GM15510 (cell line): ENCODE measurements around the gene ROBO1.

Experiments
- POLR2A ChIP-seq: IDR thresholded peaks from 3 replicates; pipeline ENCODE4 v1.6.1; 2011; ENCODE audit warnings: borderline replicate concordance; ENCODE audit not compliant: insufficient read length; ENCODE audit errors: extremely low read depth

ROBO1 gene

GRCh38 chr3:79767905-79768267 is at the start of gene ROBO1:
ROBO1 (minus strand) TSS chr3:79767998.
- no peak for TF ChIP-seq POLR2A

GRCh38 chr3:79817224-79817623 is 49.4 kb upstream of the ROBO1 start:
- TF ChIP-seq POLR2A: no peak

DNA sequence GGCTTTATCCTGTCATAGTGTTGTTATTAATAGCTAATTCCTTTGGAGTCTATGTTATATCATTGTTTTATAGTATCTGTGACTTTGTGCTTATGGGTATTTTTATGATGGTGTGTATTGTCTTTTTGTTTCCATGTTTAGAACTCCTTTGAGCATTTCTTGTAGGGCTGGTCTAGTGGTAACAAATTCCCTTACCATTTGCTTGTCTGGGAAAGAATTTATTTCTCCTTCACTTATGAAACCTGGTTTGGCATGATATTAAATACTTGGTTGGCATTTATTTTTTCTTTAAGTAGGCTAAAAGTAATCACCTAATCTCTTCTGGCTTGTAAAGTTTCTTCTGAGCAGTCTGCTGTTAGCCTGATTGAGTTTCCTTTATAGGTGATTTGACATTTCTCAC is 47.7 kb upstream of the ROBO1 start:
- no peak for TF ChIP-seq POLR2A

- TF ChIP-seq POLR2A: no peak
Measured at GRCh38 chr3:79810581-79810980, 42.8 kb upstream of the ROBO1 start.

DNA sequence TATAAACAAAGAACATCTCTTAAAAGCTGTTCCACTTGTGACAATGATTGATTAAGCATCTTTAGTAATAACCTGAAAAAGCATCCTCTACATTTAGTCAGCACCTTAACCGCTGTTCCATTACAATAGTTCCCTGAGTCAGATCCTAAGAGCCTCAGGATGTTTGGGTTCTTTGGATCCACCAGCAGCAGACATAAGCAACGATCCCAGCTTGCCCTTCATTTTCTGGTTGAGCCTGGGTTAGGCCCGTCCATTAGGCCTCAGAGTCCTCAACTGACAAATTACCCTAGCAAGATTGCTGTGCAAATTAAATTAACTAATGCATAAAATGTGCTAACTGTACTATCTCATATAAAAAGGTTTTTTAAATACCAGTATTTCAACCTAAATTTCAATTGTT is 42.3 kb upstream of the ROBO1 start:
- no peak for TF ChIP-seq POLR2A

DNA sequence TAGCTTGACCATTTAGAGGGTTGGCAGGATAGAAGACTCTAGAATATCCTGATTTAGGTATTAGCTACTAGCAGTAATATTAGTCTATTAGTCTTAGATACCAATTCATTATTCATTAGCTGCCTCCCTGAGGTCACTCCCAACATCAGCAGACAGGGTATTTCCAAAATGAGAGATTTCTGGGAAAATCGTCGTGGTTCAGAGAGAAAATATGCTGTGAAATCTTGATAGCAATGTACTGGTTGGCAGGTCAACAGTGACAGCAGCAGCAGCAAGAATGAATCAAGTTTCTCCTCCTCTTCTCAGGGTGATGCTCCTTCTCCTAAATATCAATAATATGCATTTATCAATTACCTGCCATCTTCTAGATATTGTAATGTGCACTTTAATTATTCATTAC is 41.3 kb upstream of the ROBO1 start:
- TF ChIP-seq POLR2A: no peak

GRCh38 chr3:79808515-79808914 is 40.7 kb upstream of the ROBO1 start:
- TF ChIP-seq POLR2A: no peak

GRCh38 chr3:79773291-79773690 is 5.5 kb upstream of the ROBO1 start:
- no peak for TF ChIP-seq POLR2A

- TF ChIP-seq POLR2A: no peak
Measured at GRCh38 chr3:79769229-79769628, 1.4 kb upstream of the ROBO1 start.

GRCh38 chr3:79767194-79767904 is 449 bp downstream of the ROBO1 start:
- no peak for TF ChIP-seq POLR2A

DNA sequence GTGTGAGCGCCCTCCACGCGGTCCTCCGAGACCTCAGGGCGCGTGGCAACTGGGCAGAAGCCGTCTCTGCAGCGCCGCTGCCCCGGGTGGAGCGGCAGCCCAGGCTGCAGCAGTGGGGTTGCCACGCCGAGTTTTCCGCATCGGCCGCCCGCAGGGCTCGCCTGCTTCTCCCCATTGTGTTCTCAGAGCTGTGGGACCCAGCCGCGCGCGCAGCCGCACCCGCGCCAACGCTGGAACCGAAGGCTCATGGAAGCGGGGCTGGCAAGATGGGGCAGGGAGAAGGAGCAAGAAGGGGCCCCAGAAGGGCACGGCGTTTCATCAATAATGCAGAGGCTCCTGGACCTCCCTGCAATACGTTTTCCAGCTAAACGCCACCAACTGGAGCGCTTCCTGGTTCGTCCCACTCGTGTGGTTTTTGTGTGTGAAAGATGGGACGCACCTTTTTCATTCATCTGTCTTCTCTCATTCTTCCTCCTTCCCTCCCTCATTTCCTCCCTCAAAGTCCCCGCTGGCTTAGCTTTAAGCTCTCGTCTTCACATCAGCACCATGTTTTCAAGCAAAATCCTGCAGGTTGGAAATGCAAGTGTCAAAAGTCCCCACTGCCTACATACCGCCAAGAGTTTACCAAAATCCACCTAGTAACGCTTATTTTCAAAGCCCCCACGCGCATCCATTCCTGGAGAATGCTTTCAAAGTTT is 1.2 kb downstream of the ROBO1 start:
- no peak for TF ChIP-seq POLR2A

- TF ChIP-seq POLR2A: no peak
Measured at GRCh38 chr3:79765911-79766310, 1.9 kb downstream of the ROBO1 start.

DNA sequence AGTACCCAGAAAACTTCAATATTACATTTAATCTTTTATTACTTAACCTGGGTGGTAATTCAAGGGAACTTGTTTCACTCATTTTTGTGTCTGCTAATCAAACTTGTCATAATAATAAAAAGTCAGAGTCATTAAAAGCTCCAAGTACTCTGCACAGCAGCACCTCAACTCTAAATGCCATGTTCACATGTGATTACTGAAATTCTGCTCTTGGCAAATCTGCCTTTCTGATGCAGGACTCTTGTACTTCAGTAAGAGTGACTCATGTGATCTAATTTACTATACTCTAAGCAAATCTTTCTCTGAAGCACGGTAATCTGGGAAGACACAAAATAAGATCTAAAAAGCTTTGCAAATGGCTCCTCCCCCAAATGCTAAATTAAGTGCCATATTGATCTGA is 6.4 kb downstream of the ROBO1 start:
- TF ChIP-seq POLR2A: no peak

DNA sequence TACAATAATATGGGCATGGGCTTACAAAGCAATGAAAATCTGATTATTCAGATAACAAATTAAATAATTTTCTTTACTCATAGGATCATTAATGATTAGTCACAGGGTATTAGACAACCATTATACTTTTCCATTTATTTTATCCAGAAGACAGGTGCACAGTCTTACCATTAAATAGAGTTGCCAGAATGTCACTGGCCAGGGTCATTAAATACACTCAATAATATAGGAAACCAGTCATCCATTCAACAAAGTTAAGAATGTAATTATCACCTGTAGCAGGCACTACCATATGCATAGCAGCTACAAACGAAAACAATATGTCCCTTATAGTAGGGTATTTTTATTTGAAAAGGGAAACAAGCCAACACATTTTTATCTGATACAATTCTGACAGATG is 16.1 kb downstream of the ROBO1 start:
- TF ChIP-seq POLR2A: no peak

GRCh38 chr3:79737530-79737929 is 30.3 kb downstream of the ROBO1 start:
- no peak for TF ChIP-seq POLR2A

DNA sequence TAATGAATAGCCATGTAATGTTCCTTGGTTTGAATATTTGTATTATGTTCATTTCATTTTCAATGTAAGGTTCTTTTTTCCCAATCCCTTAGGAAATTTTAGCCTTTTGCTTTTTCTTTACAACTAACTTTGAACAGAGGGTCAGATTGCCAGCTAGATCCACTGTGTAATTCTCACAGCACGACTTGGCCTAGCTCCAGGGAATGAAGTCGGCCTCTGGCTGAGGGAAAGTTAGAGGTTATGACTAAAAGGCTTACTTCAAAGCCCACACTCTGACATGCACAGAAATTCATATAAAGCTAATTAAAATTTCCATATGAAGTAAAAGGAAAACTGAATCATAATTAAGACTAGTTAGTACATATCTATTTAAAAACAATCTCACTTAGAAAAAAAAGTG is 38.7 kb downstream of the ROBO1 start:
- TF ChIP-seq POLR2A: no peak
